ENCODE measurements around the gene GALNT5. TPM values are rescaled to one million over a fixed set of nuclear protein-coding genes. Genes with fewer than 3 reads are reported as not detected.
A peak's percentile ranks its signal among the peaks of the same experiment; 100 is the strongest.

The GALNT5 gene
- total and polyA plus RNA-seq, 4 donors, result 0.08 to 7.6 (median 1.3) TPM

DNA sequence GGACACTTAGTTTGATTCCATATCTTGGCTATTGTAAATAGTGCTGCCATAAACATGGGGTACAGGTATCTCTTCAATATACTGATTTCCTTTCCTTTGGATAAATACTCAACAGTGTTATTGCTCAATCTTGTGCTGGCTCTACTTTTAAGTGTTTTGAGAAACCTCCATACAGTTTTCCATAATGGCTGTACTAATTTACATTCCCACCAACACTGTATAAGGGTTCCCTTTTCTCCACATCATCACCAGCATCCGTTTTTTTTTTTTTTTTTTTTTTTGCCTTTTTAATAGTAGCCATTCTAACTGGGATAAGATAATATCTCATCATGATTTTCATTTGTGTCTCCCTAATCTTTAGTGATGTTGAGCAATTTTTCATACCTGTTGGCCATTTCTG, 29.9 kb upstream of the GALNT5 start:
- no peak for DNase-seq (ENCODE audit: low read depth in 4 of 6, low spot score in 6 of 6)
- no peak overlapping the region for H3K27ac ChIP-seq (ENCODE audit: low read depth, low read length)
- WGBS (ENCODE audit: insufficient coverage), result no CpG with 5 or more reads among the region's 1 CpG
- no peak overlapping the region for H3K4me3 ChIP-seq (ENCODE audit: low read depth, low read length)
- H3K27me3 ChIP-seq (ENCODE audit: control insufficient read depth, insufficient read depth, low read length), result no peaks in the 10 kb centered on the region
- no peaks in the 10 kb centered on the region for H3K9me3 ChIP-seq (ENCODE audit: control insufficient read depth, insufficient read depth, low read length)
- no peaks in the 10 kb centered on the region for H3K4me1 ChIP-seq (ENCODE audit: control insufficient read depth, insufficient read depth, low read length)
- H3K36me3 ChIP-seq (ENCODE audit: control insufficient read depth, insufficient read depth, low read length), result no peaks in the 10 kb centered on the region

DNA sequence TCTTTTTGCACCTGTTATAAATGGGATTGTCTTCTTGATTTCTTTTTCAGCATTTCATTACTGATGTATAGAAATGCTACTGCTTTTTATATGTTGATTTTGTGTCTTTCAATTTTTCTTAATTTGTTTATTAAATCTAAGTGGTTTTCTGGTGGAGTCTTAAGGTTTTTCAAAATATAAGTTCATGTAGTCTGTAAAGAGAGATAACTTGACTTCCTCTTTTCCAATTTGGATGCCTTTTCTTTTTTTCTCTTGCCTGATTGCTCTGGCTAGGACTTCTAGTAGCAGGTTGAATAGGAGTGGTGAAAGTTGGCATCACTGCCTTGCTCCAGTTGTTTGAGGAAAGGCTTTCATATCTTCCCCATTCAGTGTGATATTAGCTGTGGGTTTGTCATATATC, 28.6 kb upstream of the GALNT5 start:
- H3K36me3 ChIP-seq (ENCODE audit: control insufficient read depth, insufficient read depth, low read length), result no peaks in the 10 kb centered on the region
- no peak overlapping the region for H3K4me3 ChIP-seq (ENCODE audit: low read depth, low read length)
- no peak overlapping the region for H3K27ac ChIP-seq (ENCODE audit: low read depth, low read length)
- no peaks in the 10 kb centered on the region for H3K9me3 ChIP-seq (ENCODE audit: control insufficient read depth, insufficient read depth, low read length)
- no peaks in the 10 kb centered on the region for H3K4me1 ChIP-seq (ENCODE audit: control insufficient read depth, insufficient read depth, low read length)
- H3K27me3 ChIP-seq (ENCODE audit: control insufficient read depth, insufficient read depth, low read length), result no peaks in the 10 kb centered on the region
- DNase-seq (ENCODE audit: low read depth in 4 of 6, low spot score in 6 of 6), result no peak

DNA sequence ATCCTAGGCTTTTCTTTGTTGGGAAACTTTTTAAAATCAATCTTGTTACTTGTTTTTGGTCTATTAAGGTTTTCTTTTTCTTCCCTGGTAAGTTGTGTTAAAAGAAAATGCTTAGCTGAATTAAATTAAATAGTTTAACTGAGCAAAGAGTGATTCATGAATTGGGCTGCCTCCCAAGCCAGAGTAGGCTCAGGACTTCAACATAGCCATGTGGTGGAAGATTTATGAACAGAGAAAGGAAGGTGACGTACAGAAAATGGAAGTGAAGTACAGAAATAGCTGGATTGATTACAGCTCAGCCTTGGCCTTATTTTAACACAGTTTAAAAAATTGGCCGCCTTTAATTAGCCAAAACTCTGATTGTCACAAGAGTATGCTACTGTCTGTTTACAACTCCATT, 27.9 kb upstream of the GALNT5 start:
- no peaks in the 10 kb centered on the region for H3K36me3 ChIP-seq (ENCODE audit: control insufficient read depth, insufficient read depth, low read length)
- no peaks in the 10 kb centered on the region for H3K27me3 ChIP-seq (ENCODE audit: control insufficient read depth, insufficient read depth, low read length)
- DNase-seq (ENCODE audit: low read depth in 4 of 6, low spot score in 6 of 6), result no peak
- no peaks in the 10 kb centered on the region for H3K9me3 ChIP-seq (ENCODE audit: control insufficient read depth, insufficient read depth, low read length)
- no CpG with 5 or more reads among the region's 2 CpGs for WGBS (ENCODE audit: insufficient coverage)
- H3K4me3 ChIP-seq (ENCODE audit: low read depth, low read length), result no peak overlapping the region
- H3K27ac ChIP-seq (ENCODE audit: low read depth, low read length), result no peak overlapping the region
- H3K4me1 ChIP-seq (ENCODE audit: control insufficient read depth, insufficient read depth, low read length), result no peaks in the 10 kb centered on the region

DNA sequence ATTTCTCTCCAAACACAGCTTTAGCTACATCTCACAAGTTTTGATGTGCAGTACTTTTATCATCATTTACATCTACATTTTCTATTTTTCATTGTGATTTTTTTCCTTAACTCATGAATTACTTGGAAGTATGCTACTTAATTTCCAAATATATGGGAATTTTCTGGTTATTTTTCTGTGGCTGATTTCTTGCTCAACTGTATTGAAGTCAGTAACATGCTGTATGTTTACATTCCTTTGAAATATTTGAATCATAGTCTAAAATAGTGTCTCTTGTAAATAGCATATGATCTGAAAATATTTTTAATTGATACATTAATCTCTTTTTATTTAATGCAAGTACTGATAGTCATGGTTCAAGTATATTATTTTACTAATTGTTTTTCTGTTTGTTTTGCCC, 26.0 kb upstream of the GALNT5 start:
- Histone ChIP-seq H3K4me3 (ENCODE audit: low read depth, low read length) (no peak overlapping the region), H3K36me3 (ENCODE audit: control insufficient read depth, insufficient read depth, low read length) (no peaks in the 10 kb centered on the region), H3K9me3 (ENCODE audit: control insufficient read depth, insufficient read depth, low read length) (no peaks in the 10 kb centered on the region), H3K27me3 (ENCODE audit: control insufficient read depth, insufficient read depth, low read length) (no peaks in the 10 kb centered on the region), H3K4me1 (ENCODE audit: control insufficient read depth, insufficient read depth, low read length) (no peaks in the 10 kb centered on the region), H3K27ac (ENCODE audit: low read depth, low read length) (no peak overlapping the region)
- no peak for DNase-seq (ENCODE audit: low read depth in 4 of 6, low spot score in 6 of 6)

DNA sequence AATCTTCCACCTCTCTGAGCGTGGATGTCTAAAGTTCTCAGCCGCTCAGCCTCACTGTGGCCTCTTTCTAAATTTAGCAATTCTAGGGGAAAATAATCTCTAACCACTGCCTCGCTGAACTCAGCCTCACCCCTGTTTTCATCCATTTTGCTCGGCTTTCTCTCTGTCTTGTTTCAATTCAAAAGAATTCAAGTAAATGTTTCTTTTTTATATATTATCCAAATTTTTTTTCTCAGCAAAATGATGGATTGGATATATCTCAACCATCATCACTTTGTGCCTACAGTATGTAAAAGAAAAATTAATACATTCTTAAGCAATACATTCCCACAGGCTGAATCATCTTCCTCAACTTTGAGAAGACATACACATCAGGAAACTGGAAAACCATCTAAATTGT, 24.0 kb upstream of the GALNT5 start:
- Histone ChIP-seq H3K4me1 (ENCODE audit: control insufficient read depth, insufficient read depth, low read length) (no peaks in the 10 kb centered on the region), H3K27ac (ENCODE audit: low read depth, low read length) (no peak overlapping the region), H3K27me3 (ENCODE audit: control insufficient read depth, insufficient read depth, low read length) (no peaks in the 10 kb centered on the region), H3K4me3 (ENCODE audit: low read depth, low read length) (no peak overlapping the region), H3K9me3 (ENCODE audit: control insufficient read depth, insufficient read depth, low read length) (no peaks in the 10 kb centered on the region), H3K36me3 (ENCODE audit: control insufficient read depth, insufficient read depth, low read length) (no peaks in the 10 kb centered on the region)
- no peak for DNase-seq (ENCODE audit: low read depth in 4 of 6, low spot score in 6 of 6)
- 94% methylated on average over 2 of the region's 4 CpGs for WGBS (ENCODE audit: insufficient coverage)

DNA sequence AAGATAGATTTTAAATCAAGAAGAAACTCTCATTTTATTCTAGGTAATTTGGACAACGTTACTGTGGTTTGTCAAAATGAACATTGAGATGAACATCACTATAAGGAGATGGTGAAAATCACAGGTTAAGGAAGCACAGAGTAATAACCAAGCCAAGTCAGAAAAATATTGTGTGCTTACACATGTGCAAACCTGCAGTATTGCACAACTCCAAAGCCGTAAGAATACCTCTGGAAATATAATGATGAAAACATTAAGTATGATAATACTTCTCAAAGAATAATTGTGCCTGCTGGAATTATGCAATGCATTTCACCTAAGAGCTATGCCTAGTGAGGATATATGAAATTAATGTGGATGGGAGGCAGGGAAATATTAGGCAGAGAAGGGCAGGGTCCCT, 21.1 kb upstream of the GALNT5 start:
- H3K27me3 ChIP-seq (ENCODE audit: control insufficient read depth, insufficient read depth, low read length), result no peaks in the 10 kb centered on the region
- H3K4me1 ChIP-seq (ENCODE audit: control insufficient read depth, insufficient read depth, low read length), result no peaks in the 10 kb centered on the region
- no peak for DNase-seq (ENCODE audit: low read depth in 4 of 6, low spot score in 6 of 6)
- H3K27ac ChIP-seq (ENCODE audit: low read depth, low read length), result no peak overlapping the region
- no peaks in the 10 kb centered on the region for H3K9me3 ChIP-seq (ENCODE audit: control insufficient read depth, insufficient read depth, low read length)
- no peak overlapping the region for H3K4me3 ChIP-seq (ENCODE audit: low read depth, low read length)
- no CpG with 5 or more reads among the region's 2 CpGs for WGBS (ENCODE audit: insufficient coverage)
- no peaks in the 10 kb centered on the region for H3K36me3 ChIP-seq (ENCODE audit: control insufficient read depth, insufficient read depth, low read length)

DNA sequence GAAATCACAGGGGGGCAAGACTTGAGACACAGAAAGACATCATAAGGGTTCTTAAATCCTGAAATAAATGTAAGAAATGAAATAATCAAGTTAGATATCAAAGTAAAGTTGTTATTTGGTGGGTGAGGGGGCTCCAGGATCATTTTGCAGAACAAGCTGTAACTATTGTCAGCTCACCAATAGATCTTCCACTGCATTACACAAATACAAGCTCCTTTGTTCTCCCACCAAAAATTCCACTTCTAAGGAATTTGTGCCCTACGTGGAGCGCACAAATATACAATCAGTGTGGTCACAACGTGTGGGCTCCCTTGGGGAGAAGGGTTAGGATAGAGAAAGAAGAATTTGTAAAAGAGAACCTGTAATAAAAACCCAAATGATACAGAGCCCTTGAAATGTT, 19.2 kb upstream of the GALNT5 start:
- H3K4me3 ChIP-seq (ENCODE audit: low read depth, low read length), result no peak overlapping the region
- DNase-seq (ENCODE audit: low read depth in 4 of 6, low spot score in 6 of 6), result no peak
- H3K9me3 ChIP-seq (ENCODE audit: control insufficient read depth, insufficient read depth, low read length), result no peaks in the 10 kb centered on the region
- 0% methylated on average over 1 of the region's 3 CpGs for WGBS (ENCODE audit: insufficient coverage)
- H3K27me3 ChIP-seq (ENCODE audit: control insufficient read depth, insufficient read depth, low read length), result no peaks in the 10 kb centered on the region
- H3K27ac ChIP-seq (ENCODE audit: low read depth, low read length), result no peak overlapping the region
- no peaks in the 10 kb centered on the region for H3K36me3 ChIP-seq (ENCODE audit: control insufficient read depth, insufficient read depth, low read length)
- H3K4me1 ChIP-seq (ENCODE audit: control insufficient read depth, insufficient read depth, low read length), result no peaks in the 10 kb centered on the region

DNA sequence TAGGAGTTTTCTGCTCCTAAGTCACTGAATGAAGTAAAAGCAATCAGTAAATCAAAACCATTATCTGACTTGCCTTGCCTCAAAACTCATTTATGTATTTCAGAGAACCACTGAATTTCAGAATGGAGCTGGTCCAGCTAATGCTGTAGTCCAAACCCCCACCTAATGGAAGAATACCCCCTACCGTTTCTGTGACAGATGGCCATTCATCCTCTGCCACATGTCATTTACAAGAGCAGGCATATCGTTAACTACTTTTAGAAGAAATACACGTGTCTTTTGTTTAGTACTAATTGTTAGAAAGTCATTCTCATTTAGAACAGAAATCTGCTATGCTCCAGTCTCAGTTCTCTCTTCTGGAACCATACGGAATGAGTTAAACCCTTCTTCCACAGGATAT, 12.8 kb upstream of the GALNT5 start:
- DNase-seq (ENCODE audit: low read depth in 4 of 6, low spot score in 6 of 6), result peak in 1 of 6 donors; percentile 29
- no CpG with 5 or more reads among the region's 4 CpGs for WGBS (ENCODE audit: insufficient coverage)
- H3K36me3 ChIP-seq (ENCODE audit: control insufficient read depth, insufficient read depth, low read length), result no peaks in the 10 kb centered on the region
- H3K27me3 ChIP-seq (ENCODE audit: control insufficient read depth, insufficient read depth, low read length), result no peaks in the 10 kb centered on the region
- no peak overlapping the region for H3K4me3 ChIP-seq (ENCODE audit: low read depth, low read length)
- no peaks in the 10 kb centered on the region for H3K4me1 ChIP-seq (ENCODE audit: control insufficient read depth, insufficient read depth, low read length)
- no peak overlapping the region for H3K27ac ChIP-seq (ENCODE audit: low read depth, low read length)
- H3K9me3 ChIP-seq (ENCODE audit: control insufficient read depth, insufficient read depth, low read length), result no peaks in the 10 kb centered on the region

DNA sequence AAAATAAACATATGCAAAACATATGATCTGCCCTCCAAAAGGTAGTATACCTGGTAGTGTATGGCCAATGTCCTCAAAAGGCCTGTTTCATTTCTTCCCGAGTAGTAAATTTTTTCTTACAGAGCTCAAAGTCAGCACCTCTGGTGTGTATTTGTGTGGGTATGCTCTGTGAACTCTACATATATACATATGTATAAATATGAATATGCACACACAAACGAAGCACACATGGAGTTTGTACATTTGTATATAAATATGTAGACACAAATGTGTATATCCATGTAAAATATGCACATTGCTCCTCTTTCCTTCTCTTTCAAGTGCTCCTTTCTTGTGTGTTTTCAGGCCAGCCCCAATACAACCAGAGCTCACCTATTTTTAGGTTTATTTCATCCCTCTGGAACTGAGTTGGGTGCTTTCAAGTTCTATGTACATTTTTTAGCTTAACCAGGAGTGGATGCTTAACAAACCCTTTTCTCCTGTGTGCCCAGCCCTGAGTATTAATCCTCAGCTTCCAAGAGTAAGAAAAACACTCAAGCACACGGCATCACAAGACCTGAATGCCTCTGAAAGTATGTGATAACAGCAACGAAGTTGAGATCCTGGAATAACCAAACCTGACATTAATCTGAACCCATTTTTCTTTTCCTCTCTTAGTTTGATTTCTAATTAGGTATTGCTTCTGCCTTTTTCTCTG, 12.2 kb upstream of the GALNT5 start:
- no peak overlapping the region for H3K27ac ChIP-seq (ENCODE audit: low read depth, low read length)
- DNase-seq (ENCODE audit: low read depth in 4 of 6, low spot score in 6 of 6), result no peak
- no peaks in the 10 kb centered on the region for H3K27me3 ChIP-seq (ENCODE audit: control insufficient read depth, insufficient read depth, low read length)
- no peaks in the 10 kb centered on the region for H3K4me1 ChIP-seq (ENCODE audit: control insufficient read depth, insufficient read depth, low read length)
- WGBS (ENCODE audit: insufficient coverage), result 100% methylated on average over 1 of the region's 4 CpGs
- H3K9me3 ChIP-seq (ENCODE audit: control insufficient read depth, insufficient read depth, low read length), result no peaks in the 10 kb centered on the region
- no peaks in the 10 kb centered on the region for H3K36me3 ChIP-seq (ENCODE audit: control insufficient read depth, insufficient read depth, low read length)
- H3K4me3 ChIP-seq (ENCODE audit: low read depth, low read length), result no peak overlapping the region

DNA sequence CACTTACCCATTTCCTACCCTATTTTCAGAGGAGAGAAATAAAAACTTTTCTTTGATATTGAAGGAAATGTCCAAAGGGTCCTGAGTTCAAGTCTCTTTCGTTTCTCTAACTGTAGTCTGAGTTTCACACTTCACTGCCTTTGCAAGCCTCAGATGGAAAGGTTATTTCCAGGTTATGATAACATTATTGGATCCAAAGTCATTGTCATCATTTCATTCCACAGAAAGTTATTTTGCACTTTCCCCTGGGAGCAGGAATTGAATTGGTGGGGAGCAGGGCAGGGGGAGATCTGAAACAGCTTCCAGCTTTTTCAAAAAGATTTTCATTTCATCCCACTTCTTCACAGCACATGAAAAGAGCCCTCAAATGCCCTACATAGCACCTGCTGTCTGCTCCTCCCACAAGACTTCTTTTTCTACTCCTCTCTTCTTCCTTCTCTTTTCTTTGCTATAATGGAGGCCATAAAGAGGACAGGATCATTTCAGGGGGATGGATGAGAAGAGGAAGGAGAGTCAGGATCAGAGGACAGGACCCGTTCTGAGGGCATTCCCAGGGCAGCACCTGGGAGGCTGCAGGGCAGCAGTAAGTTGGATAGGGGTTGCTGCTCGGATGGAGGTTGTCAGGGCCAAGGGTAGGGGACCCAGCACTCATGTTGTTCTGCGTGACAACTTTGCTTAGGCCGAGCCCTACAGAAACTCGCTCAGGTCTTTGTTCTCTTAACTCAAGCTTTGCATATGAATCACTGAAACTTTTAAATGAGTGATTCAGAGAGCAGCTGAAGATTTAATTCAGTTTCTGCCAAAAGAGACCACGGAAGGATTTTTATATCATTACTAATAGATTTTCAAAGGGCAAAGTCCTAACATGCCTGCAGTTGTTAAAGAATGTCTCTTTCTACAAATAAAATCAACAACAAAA, 11.4 kb upstream of the GALNT5 start:
- no peak for DNase-seq (ENCODE audit: low read depth in 4 of 6, low spot score in 6 of 6)
- Histone ChIP-seq H3K27ac (ENCODE audit: low read depth, low read length) (no peak overlapping the region), H3K4me3 (ENCODE audit: low read depth, low read length) (no peak overlapping the region), H3K9me3 (ENCODE audit: control insufficient read depth, insufficient read depth, low read length) (no peaks in the 10 kb centered on the region), H3K27me3 (ENCODE audit: control insufficient read depth, insufficient read depth, low read length) (no peaks in the 10 kb centered on the region), H3K36me3 (ENCODE audit: control insufficient read depth, insufficient read depth, low read length) (no peaks in the 10 kb centered on the region), H3K4me1 (ENCODE audit: control insufficient read depth, insufficient read depth, low read length) (no peaks in the 10 kb centered on the region)
- 11% methylated on average over 2 of the region's 7 CpGs for WGBS (ENCODE audit: insufficient coverage)
